ENCODE data around the gene ANKRD40. TPM values are rescaled to one million over a fixed set of nuclear protein-coding genes. Genes with fewer than 3 reads are reported as not detected.

The ANKRD40 gene
- total RNA-seq, 1 experiment from 2014 or later: 45.3 TPM

DNA sequence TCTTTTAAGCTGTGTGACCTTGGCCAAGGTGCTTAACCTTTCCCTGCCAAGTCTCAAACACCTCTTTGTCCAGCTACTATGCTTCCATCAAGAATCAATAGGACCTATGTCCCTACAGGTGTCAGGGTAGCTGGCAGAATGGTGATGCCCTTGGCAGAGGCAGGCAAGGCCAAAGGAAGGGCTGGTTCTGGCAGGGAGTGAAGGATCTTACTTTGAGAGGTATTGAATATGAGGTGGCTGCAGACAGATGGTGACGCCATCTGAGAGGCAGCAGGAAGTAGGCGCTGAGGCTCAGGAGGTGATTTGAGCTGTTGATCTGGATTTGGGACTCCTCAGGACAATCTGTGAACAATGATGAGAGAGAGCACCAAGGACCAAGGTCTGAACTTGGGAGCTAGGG is 60.5 kb downstream of the ANKRD40 start:
- TF ChIP-seq ZNF232 (CRISPR knock-in tag; IDR thresholded peaks at IDR 0.05): no peak
- ChIA-PET CTCF (interaction anchor here (1.2 kb wide), 1 partner anchor 21 kb away, joined by 3 read pairs; no protein-coding TSS in a partner anchor), POLR2A (no interaction called here)
- ATAC-seq (no peak), DNase-seq (ENCODE audit: low spot score) (no peak)
- Mint-ChIP-seq H3K36me3 (no peaks in the 10 kb centered on the region), H3K9me3 (no peaks in the 10 kb centered on the region), H3K4me3 (no peak overlapping the region), H3K27ac (peak overlapping the region; percentile 26; the same call in 1 of the 2 replicates), H3K4me1 (no peaks in the 10 kb centered on the region), H3K27me3 (ENCODE audit: low read depth) (peaks cover 3% of the 10 kb centered on the region; the same call in 1 of the 2 replicates)

DNA sequence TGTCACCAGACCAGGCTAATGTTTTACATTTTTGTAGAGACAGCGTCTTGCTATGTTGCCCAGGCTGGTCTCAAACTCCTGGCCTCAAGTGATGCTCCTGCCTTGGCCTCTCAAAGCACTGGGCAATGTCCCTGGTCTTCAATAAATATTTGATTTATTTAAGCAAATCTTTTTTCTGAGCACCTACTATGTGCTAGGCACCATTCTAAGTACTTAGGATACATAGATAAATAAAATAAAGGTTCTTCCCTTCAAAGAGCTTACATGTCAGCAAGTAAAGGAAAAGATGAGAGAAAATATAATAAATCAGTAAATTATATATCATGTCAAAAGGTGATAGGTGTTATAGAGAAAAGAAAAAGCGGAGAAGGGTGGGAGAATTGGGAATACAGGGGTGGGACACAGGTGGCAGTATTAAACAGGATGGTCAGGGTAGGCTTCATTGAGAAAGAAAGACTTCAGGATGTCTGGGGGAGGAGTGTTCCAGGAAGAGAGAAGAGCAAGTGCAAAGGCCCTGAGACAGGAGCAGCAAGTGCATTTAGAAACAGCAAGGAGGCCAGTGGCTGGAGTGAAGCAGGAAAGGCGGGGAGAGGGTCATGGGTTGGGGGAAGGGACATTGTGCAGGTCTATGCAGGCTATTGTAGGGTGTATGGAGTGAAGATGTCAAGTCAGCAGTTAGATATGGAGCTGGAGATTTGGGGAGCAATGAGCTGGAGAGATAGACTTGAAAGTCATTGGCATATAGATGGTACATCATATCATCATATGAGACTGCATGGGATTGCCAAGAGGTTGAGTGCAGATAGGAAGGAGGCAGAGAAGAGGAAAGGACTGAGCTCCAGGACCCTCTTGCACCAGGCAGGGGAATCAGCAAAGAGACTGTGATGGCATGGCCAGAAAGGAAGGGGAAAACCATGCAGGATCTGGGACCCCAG is 61.7 kb downstream of the ANKRD40 start:
- no peak overlapping the region for H3K27ac Mint-ChIP-seq
- H3K4me1 Mint-ChIP-seq: peaks cover 5% of the 10 kb centered on the region
- no peak for TF ChIP-seq ATF1 (CRISPR knock-in tag; IDR thresholded peaks at IDR 0.05)
- no peak for TF ChIP-seq ETV6 (CRISPR knock-in tag; IDR thresholded peaks at IDR 0.05)
- TF ChIP-seq, protein P1, sequence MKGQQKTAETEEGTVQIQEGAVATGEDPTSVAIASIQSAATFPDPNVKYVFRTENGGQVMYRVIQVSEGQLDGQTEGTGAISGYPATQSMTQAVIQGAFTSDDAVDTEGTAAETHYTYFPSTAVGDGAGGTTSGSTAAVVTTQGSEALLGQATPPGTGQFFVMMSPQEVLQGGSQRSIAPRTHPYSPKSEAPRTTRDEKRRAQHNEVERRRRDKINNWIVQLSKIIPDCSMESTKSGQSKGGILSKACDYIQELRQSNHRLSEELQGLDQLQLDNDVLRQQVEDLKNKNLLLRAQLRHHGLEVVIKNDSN (CRISPR knock-in tag; IDR thresholded peaks at IDR 0.05): no peak
- no peak for TF ChIP-seq NR3C1 (CRISPR knock-in tag; conservative IDR thresholded peaks at IDR 0.05; ENCODE audit: low read depth)
- TF ChIP-seq, protein P2, sequence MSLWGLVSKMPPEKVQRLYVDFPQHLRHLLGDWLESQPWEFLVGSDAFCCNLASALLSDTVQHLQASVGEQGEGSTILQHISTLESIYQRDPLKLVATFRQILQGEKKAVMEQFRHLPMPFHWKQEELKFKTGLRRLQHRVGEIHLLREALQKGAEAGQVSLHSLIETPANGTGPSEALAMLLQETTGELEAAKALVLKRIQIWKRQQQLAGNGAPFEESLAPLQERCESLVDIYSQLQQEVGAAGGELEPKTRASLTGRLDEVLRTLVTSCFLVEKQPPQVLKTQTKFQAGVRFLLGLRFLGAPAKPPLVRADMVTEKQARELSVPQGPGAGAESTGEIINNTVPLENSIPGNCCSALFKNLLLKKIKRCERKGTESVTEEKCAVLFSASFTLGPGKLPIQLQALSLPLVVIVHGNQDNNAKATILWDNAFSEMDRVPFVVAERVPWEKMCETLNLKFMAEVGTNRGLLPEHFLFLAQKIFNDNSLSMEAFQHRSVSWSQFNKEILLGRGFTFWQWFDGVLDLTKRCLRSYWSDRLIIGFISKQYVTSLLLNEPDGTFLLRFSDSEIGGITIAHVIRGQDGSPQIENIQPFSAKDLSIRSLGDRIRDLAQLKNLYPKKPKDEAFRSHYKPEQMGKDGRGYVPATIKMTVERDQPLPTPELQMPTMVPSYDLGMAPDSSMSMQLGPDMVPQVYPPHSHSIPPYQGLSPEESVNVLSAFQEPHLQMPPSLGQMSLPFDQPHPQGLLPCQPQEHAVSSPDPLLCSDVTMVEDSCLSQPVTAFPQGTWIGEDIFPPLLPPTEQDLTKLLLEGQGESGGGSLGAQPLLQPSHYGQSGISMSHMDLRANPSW (CRISPR knock-in tag; conservative IDR thresholded peaks at IDR 0.05; ENCODE audit: low read depth): no peak
- no peak for TF ChIP-seq SOX15 (CRISPR knock-in tag; IDR thresholded peaks at IDR 0.05)
- TF ChIP-seq TP53 (CRISPR knock-in tag; IDR thresholded peaks at IDR 0.05): no peak
- TF ChIP-seq HMGA2 (CRISPR knock-in tag; IDR thresholded peaks at IDR 0.05): no peak
- TF ChIP-seq, protein P3, sequence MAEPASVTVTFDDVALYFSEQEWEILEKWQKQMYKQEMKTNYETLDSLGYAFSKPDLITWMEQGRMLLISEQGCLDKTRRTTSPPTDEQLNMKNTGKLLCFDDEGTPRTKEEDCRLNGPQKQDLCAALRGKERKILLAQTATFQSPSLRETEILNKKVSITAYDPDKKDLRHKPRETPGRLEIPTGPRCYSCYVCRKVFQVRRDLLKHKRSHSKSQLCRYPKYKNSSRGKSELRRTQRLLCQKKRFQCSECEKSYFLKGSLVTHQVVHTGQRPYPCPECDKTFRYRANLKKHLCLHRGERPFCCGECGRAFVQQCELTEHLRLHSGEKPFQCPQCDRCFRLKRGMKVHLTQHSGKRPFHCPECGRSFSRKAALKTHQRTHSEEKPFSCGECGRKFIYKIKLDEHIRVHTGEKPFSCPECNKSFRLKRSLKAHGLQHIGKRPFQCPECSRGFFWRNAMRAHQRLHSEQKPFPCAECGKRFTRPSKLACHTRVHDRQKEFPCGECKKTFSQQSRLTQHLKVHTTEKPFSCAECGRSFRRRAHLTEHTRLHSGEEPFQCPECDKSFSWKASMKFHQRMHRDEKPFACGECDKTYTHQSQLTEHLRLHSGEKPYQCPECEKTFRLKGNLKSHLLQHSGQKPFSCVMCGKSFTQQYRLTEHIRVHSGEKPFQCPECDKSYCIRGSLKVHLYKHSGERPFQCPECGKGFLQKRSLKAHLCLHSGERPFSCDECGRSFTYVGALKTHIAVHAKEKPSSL (CRISPR knock-in tag; conservative IDR thresholded peaks at IDR 0.05): no peak
- TF ChIP-seq, protein P4, sequence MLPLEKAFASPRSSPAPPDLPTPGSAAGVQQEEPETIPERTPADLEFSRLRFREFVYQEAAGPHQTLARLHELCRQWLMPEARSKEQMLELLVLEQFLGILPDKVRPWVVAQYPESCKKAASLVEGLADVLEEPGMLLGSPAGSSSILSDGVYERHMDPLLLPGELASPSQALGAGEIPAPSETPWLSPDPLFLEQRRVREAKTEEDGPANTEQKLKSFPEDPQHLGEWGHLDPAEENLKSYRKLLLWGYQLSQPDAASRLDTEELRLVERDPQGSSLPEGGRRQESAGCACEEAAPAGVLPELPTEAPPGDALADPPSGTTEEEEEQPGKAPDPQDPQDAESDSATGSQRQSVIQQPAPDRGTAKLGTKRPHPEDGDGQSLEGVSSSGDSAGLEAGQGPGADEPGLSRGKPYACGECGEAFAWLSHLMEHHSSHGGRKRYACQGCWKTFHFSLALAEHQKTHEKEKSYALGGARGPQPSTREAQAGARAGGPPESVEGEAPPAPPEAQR (CRISPR knock-in tag; IDR thresholded peaks at IDR 0.05): no peak
- TF ChIP-seq NFYB (CRISPR knock-in tag; conservative IDR thresholded peaks at IDR 0.05; ENCODE audit: low read depth): no peak
- no peak for TF ChIP-seq MYBL2 (CRISPR knock-in tag; IDR thresholded peaks at IDR 0.05)
- TF ChIP-seq, protein P5, sequence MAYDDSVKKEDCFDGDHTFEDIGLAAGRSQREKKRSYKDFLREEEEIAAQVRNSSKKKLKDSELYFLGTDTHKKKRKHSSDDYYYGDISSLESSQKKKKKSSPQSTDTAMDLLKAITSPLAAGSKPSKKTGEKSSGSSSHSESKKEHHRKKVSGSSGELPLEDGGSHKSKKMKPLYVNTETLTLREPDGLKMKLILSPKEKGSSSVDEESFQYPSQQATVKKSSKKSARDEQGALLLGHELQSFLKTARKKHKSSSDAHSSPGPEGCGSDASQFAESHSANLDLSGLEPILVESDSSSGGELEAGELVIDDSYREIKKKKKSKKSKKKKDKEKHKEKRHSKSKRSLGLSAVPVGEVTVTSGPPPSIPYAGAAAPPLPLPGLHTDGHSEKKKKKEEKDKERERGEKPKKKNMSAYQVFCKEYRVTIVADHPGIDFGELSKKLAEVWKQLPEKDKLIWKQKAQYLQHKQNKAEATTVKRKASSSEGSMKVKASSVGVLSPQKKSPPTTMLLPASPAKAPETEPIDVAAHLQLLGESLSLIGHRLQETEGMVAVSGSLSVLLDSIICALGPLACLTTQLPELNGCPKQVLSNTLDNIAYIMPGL (CRISPR knock-in tag; IDR thresholded peaks at IDR 0.05): no peak
- TF ChIP-seq GABPB1 (CRISPR knock-in tag; IDR thresholded peaks at IDR 0.05): no peak
- no peak for TF ChIP-seq ZNF396 (CRISPR knock-in tag; IDR thresholded peaks at IDR 0.05; ENCODE audit: borderline replicate concordance)
- no peak for TF ChIP-seq ZNF423 (CRISPR knock-in tag; IDR thresholded peaks at IDR 0.05)
- TF ChIP-seq, protein P6, sequence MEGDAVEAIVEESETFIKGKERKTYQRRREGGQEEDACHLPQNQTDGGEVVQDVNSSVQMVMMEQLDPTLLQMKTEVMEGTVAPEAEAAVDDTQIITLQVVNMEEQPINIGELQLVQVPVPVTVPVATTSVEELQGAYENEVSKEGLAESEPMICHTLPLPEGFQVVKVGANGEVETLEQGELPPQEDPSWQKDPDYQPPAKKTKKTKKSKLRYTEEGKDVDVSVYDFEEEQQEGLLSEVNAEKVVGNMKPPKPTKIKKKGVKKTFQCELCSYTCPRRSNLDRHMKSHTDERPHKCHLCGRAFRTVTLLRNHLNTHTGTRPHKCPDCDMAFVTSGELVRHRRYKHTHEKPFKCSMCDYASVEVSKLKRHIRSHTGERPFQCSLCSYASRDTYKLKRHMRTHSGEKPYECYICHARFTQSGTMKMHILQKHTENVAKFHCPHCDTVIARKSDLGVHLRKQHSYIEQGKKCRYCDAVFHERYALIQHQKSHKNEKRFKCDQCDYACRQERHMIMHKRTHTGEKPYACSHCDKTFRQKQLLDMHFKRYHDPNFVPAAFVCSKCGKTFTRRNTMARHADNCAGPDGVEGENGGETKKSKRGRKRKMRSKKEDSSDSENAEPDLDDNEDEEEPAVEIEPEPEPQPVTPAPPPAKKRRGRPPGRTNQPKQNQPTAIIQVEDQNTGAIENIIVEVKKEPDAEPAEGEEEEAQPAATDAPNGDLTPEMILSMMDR (IDR thresholded peaks at IDR 0.05): no peak
- no peak for TF ChIP-seq IRF2 (CRISPR knock-in tag; IDR thresholded peaks at IDR 0.05; ENCODE audit: borderline replicate concordance, low read depth)
- TF ChIP-seq, protein P7, sequence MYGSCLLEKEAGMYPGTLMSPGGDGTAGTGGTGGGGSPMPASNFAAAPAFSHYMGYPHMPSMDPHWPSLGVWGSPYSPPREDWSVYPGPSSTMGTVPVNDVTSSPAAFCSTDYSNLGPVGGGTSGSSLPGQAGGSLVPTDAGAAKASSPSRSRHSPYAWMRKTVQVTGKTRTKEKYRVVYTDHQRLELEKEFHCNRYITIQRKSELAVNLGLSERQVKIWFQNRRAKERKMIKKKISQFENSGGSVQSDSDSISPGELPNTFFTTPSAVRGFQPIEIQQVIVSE (CRISPR knock-in tag; IDR thresholded peaks at IDR 0.05; ENCODE audit: borderline replicate concordance): no peak
- H3K36me3 Mint-ChIP-seq: no peaks in the 10 kb centered on the region
- ChIA-PET CTCF (interaction anchor here (1.2 kb wide), 1 partner anchor 20 kb away, joined by 3 read pairs; no protein-coding TSS in a partner anchor), POLR2A (no interaction called here)
- H3K9me3 Mint-ChIP-seq: no peaks in the 10 kb centered on the region
- no peak overlapping the region for H3K4me3 Mint-ChIP-seq
- no peak for DNase-seq (ENCODE audit: low spot score)
- peaks cover 3% of the 10 kb centered on the region; the same call in 1 of the 2 replicates for H3K27me3 Mint-ChIP-seq (ENCODE audit: low read depth)
- no peak for ATAC-seq
